Osteocyte (in vitro differentiated cells): ENCODE data around the gene TUB. TPM values are rescaled to one million over a fixed set of nuclear protein-coding genes. Genes with fewer than 3 reads are reported as not detected.

Experiments used
- DNase-seq: peaks from one replicate; pipeline ENCODE4 v3.0.0; 2021; ENCODE audit warnings: mixed read lengths; ENCODE audit not compliant: unreplicated experiment; ENCODE audit errors: extremely low spot score
- H3K27ac Mint-ChIP-seq: one replicate; pipeline ENCODE4 v1.8.0; 2021; ENCODE audit warnings: mild to moderate bottlenecking, mixed read lengths; ENCODE audit not compliant: unreplicated experiment
- H3K27me3 Mint-ChIP-seq: one replicate; pipeline ENCODE4 v1.8.0; 2021; ENCODE audit warnings: mixed read lengths; ENCODE audit not compliant: unreplicated experiment
- H3K36me3 Mint-ChIP-seq: one replicate; pipeline ENCODE4 v1.8.0; 2021; ENCODE audit warnings: mixed read lengths; ENCODE audit not compliant: unreplicated experiment
- H3K4me1 Mint-ChIP-seq: one replicate; pipeline ENCODE4 v1.8.0; 2021; ENCODE audit warnings: mixed read lengths; ENCODE audit not compliant: unreplicated experiment
- H3K4me3 Mint-ChIP-seq: one replicate; pipeline ENCODE4 v1.8.0; 2021; ENCODE audit warnings: mild to moderate bottlenecking, moderate library complexity, mixed read lengths; ENCODE audit not compliant: unreplicated experiment
- H3K9me3 Mint-ChIP-seq: one replicate; pipeline ENCODE4 v1.8.0; 2021; ENCODE audit warnings: mixed read lengths; ENCODE audit not compliant: unreplicated experiment
- total RNA-seq: library from RNA; stranded (reverse); gene quantifications from 2 replicates; pipeline ENCODE4 v1.2.1, GENCODE V29; 2021
- TF ChIP-seq, protein P1 (sequence below): fragments of 200-600 bp; sonication (generic); IDR thresholded peaks from 2 replicates; pipeline ENCODE4 v1.5.0; 2021; ENCODE audit warnings: antibody characterized with exemption, mild to moderate bottlenecking, moderate library complexity

TUB gene
- total RNA-seq, 1 donor from 2014 or later, result 8.7 TPM

DNA sequence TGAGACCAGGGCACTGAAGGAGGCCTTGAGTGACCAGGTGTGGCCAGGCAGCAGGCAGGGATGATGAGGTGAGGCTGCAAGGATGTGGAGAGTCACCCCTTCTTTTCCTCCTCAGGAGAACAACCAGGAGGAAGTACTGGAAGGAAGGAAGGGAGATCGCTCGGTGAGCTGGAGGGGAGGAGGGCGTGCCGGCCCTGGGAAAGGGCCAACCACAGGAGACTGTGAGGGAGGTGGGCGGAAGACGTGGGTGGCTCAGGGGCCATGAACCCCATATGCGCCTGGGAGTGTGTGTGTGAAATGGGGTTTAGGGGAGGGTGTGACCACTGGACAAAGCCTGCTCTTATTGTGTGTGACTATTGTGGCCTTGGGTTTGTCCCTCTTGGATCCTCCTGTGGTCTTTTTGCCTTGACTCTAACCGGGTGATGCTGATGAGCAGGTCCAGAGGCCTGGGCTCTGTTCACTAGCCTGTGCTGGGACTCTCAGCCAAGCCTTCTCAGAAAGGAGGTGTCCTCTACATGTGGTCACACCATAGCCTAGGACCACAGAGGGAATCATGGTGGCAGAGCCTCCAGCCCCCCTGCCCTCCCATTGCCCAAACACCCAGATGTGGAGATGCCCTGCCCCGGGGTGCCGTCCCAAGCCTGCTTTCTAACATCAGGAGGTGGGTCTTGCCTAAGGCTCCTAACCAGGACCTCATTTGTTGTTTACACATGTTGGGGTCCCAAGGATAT is 41.3 kb upstream of the TUB start:
- no peak overlapping the region for H3K4me3 Mint-ChIP-seq
- peaks cover 5% of the 10 kb centered on the region for H3K4me1 Mint-ChIP-seq
- TF ChIP-seq, protein P1, sequence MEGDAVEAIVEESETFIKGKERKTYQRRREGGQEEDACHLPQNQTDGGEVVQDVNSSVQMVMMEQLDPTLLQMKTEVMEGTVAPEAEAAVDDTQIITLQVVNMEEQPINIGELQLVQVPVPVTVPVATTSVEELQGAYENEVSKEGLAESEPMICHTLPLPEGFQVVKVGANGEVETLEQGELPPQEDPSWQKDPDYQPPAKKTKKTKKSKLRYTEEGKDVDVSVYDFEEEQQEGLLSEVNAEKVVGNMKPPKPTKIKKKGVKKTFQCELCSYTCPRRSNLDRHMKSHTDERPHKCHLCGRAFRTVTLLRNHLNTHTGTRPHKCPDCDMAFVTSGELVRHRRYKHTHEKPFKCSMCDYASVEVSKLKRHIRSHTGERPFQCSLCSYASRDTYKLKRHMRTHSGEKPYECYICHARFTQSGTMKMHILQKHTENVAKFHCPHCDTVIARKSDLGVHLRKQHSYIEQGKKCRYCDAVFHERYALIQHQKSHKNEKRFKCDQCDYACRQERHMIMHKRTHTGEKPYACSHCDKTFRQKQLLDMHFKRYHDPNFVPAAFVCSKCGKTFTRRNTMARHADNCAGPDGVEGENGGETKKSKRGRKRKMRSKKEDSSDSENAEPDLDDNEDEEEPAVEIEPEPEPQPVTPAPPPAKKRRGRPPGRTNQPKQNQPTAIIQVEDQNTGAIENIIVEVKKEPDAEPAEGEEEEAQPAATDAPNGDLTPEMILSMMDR, result no peak
- peak; percentile 80 for DNase-seq
- peaks cover 44% of the 10 kb centered on the region for H3K27me3 Mint-ChIP-seq
- H3K27ac Mint-ChIP-seq, result no peak overlapping the region
- no peaks in the 10 kb centered on the region for H3K9me3 Mint-ChIP-seq
- no peaks in the 10 kb centered on the region for H3K36me3 Mint-ChIP-seq

DNA sequence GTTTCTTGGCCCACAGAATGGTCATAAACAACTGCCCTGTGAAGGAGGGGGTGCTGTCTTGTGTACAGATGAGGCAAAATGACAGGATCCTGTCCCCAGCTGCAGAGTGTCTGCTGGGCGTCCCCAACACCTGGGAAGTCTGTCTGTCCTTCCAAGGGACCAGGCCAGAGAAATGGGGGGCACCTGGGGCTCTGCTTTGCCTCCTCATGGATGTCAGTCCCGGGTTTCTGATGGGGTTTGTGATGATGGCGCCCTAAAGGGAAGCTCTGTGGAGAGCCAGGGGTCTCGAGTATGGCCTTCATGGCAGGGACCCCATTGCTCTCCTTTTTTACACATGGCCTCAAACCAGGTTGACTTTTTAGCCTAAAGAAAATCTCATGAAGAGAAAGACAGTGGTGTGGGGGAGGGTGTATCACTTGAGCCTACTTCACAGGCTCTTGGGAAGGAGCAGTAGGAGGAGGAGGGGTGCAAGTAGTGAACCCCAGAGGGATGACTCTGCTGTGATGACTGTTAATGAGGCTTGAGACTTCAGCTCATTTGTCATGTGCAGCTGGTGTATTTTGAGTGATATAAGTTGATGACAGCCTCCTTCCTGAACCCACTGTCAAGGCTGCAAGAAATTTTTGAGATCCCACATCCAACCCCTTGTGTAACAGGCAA is 40.6 kb upstream of the TUB start:
- Mint-ChIP-seq H3K9me3 (no peaks in the 10 kb centered on the region), H3K4me1 (peaks cover 2% of the 10 kb centered on the region), H3K27me3 (peaks cover 51% of the 10 kb centered on the region), H3K27ac (no peak overlapping the region), H3K4me3 (no peak overlapping the region), H3K36me3 (no peaks in the 10 kb centered on the region)
- DNase-seq, result peak; percentile 70
- TF ChIP-seq, protein P1, result no peak

DNA sequence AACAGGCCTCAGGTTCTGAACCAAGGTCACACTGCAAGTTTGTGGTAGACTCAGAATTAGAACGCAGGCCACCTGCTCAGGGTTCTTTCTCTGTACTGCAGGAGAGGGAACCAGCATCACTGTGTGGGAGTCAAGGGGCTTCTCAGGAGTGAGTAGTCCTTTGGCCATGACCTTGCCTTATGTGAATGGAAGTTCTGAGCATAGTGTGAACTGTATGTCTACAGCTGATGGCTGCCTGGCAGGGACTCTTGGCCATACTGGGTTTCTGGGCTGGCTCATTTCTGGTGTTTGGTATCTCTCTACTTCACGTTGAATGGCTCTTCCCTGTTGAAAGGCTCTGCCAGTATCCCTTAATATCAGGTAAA is 40.1 kb upstream of the TUB start:
- Mint-ChIP-seq H3K9me3 (no peaks in the 10 kb centered on the region), H3K4me3 (no peak overlapping the region), H3K36me3 (no peaks in the 10 kb centered on the region), H3K27ac (no peak overlapping the region), H3K27me3 (peaks cover 55% of the 10 kb centered on the region), H3K4me1 (no peaks in the 10 kb centered on the region)
- peak; percentile 68 for DNase-seq
- TF ChIP-seq, protein P1, result no peak

DNA sequence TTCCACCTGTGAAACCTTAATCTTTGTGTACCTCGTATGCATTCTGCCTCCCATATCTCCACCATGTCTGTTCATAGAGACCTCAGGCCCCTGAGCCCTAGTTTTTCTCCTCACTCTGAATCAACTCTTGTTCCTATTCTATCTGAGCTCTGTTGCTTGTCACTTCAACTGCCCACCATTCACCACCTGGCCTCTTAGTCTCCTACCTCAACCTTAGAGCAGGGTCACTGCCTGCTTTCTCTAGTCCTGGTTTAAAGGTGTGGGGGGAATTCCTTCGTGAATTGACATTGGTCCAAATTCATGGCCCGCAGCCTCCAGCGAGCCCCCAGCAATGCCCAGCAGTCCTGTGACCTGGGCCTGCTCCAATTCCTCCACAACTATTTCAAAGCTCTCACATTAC is 39.4 kb upstream of the TUB start:
- Mint-ChIP-seq H3K4me3 (no peak overlapping the region), H3K9me3 (no peaks in the 10 kb centered on the region), H3K4me1 (no peaks in the 10 kb centered on the region), H3K27me3 (peaks cover 62% of the 10 kb centered on the region), H3K36me3 (no peaks in the 10 kb centered on the region), H3K27ac (no peak overlapping the region)
- peak; percentile 59 for DNase-seq
- TF ChIP-seq, protein P1, result no peak

DNA sequence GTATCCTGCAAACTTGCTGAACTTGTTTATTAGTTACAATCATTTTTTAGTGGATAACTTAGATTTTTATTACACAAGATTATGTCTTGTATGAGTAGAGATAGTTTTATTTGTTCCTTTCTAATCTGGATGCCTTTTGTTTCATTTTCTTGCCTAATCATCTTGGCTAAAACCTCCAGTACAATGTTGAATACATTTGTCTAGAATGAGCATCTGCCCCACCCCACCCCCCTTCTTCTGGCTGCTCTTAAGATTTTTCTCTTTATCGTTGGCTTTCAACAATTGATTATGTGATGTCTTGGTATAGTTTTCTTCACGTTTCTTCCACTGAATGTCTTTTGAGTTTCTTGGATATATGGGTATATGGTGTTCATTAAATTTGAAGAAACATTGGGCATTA is 37.3 kb upstream of the TUB start:
- H3K27me3 Mint-ChIP-seq, result peaks cover 60% of the 10 kb centered on the region
- no peak overlapping the region for H3K4me3 Mint-ChIP-seq
- no peak overlapping the region for H3K27ac Mint-ChIP-seq
- TF ChIP-seq, protein P1, result no peak
- no peaks in the 10 kb centered on the region for H3K4me1 Mint-ChIP-seq
- no peak for DNase-seq
- no peaks in the 10 kb centered on the region for H3K36me3 Mint-ChIP-seq
- no peaks in the 10 kb centered on the region for H3K9me3 Mint-ChIP-seq
